GM23338 (cell line): ENCODE measurements around the gene FBXW11. TPM values are rescaled to one million over a fixed set of nuclear protein-coding genes. Genes with fewer than 3 reads are reported as not detected.

ENCODE experiments used
- ATAC-seq: fragments of 200-7000 bp; cut with Tn5 transposase; 3 replicates; pipeline ENCODE4 v1.9.1; 2020
- DNase-seq: peaks from one replicate; pipeline ENCODE4 v3.0.0-alpha.2; 2015; ENCODE audit warnings: low spot score
- H2AFZ ChIP-seq: fragments of 200-600 bp; sonication (generic); 2 replicates; pipeline ENCODE4 v1.8.0; 2016; ENCODE audit warnings: antibody characterized with exemption, mild to moderate bottlenecking, moderate library complexity
- H3F3A ChIP-seq: fragments of 200-600 bp; sonication (generic); replicated peaks from 2 replicates; pipeline ENCODE4 v1.8.0; 2017; ENCODE audit warnings: antibody characterized with exemption, mixed run types, low read depth
- H3K27ac ChIP-seq: fragments of 200-600 bp; sonication (generic); 2 replicates; pipeline ENCODE4 v1.6.1; 2016; ENCODE audit warnings: low read depth
- H3K27me3 ChIP-seq: fragments of 200-600 bp; sonication (generic); 2 replicates; pipeline ENCODE4 v1.8.0; 2016; ENCODE audit warnings: mild to moderate bottlenecking, mixed run types, moderate library complexity; ENCODE audit not compliant: insufficient read depth
- H3K36me3 ChIP-seq: fragments of 200-600 bp; sonication (generic); 2 replicates; pipeline ENCODE4 v1.8.0; 2016; ENCODE audit warnings: mild to moderate bottlenecking; ENCODE audit not compliant: insufficient read depth
- H3K4me1 ChIP-seq: fragments of 200-600 bp; sonication (generic); 2 replicates; pipeline ENCODE4 v1.8.0; 2016; ENCODE audit warnings: mild to moderate bottlenecking, moderate library complexity; ENCODE audit not compliant: insufficient read depth
- H3K4me2 ChIP-seq: fragments of 200-600 bp; sonication (generic); 2 replicates; pipeline ENCODE4 v1.7.1; 2017; ENCODE audit warnings: mixed run types
- H3K4me3 ChIP-seq: fragments of 200-600 bp; sonication (generic); 2 replicates; pipeline ENCODE4 v1.6.1; 2016; ENCODE audit warnings: mixed run types
- H3K79me2 ChIP-seq: fragments of 200-600 bp; sonication (generic); replicated peaks from 2 replicates; pipeline ENCODE4 v1.8.0; 2017; ENCODE audit warnings: mild to moderate bottlenecking; ENCODE audit not compliant: insufficient read depth
- H3K9me2 ChIP-seq: fragments of 200-600 bp; sonication (generic); 2 replicates; pipeline ENCODE4 v1.8.0; 2017; ENCODE audit not compliant: insufficient read depth
- H4K20me1 ChIP-seq: fragments of 200-600 bp; sonication (generic); replicated peaks from 2 replicates; pipeline ENCODE4 v1.8.0; 2017; ENCODE audit warnings: mild to moderate bottlenecking; ENCODE audit not compliant: insufficient read depth
- H3K27ac Mint-ChIP-seq: 2 replicates; pipeline ENCODE4 v1.8.0; 2020; ENCODE audit warnings: inconsistent platforms, mild to moderate bottlenecking, moderate library complexity, mixed read lengths
- H3K27me3 Mint-ChIP-seq: 3 replicates; pipeline ENCODE4 v1.8.0; 2022; ENCODE audit warnings: low read depth, mild to moderate bottlenecking, moderate library complexity, mixed read lengths, inconsistent platforms; ENCODE audit not compliant: insufficient read depth, poor library complexity
- H3K36me3 Mint-ChIP-seq: 3 replicates; pipeline ENCODE4 v1.8.0; 2021; ENCODE audit warnings: low read depth, mild to moderate bottlenecking, inconsistent platforms, moderate library complexity, mixed read lengths
- H3K4me1 Mint-ChIP-seq: 3 replicates; pipeline ENCODE4 v1.8.0; 2020; ENCODE audit warnings: mild to moderate bottlenecking, inconsistent platforms, mixed read lengths
- H3K4me3 Mint-ChIP-seq: 3 replicates; pipeline ENCODE4 v1.8.0; 2021; ENCODE audit warnings: moderate library complexity, mild to moderate bottlenecking, inconsistent platforms, mixed read lengths
- H3K9me3 Mint-ChIP-seq: 3 replicates; pipeline ENCODE4 v1.8.0; 2020; ENCODE audit warnings: moderate library complexity, mild to moderate bottlenecking, inconsistent platforms, mixed read lengths
- CTCF ChIP-seq, 2 experiments: fragments of 200-600 bp in 1 of 2; sonication (generic) in 1 of 2; conservative IDR thresholded peaks; 2 replicates each; pipeline versions ENCODE4 v1.5.1 to v1.6.1; 2016 to 2017; ENCODE audit warnings: antibody characterized with exemption in 2 of 2, low read depth in 2 of 2, mild to moderate bottlenecking in 2 of 2, moderate library complexity in 1 of 2
- EZH2 ChIP-seq: fragments of 200-600 bp; sonication (generic); IDR thresholded peaks from one replicate; pipeline ENCODE4 v1.8.0; 2017; ENCODE audit warnings: antibody characterized with exemption, mild to moderate bottlenecking, low read depth; ENCODE audit not compliant: unreplicated experiment
- EZH2phosphoT487 ChIP-seq: fragments of 200-600 bp; sonication (generic); IDR thresholded peaks from one replicate; pipeline ENCODE4 v1.8.1; 2018; ENCODE audit warnings: antibody characterized with exemption; ENCODE audit not compliant: unreplicated experiment
- JUNB ChIP-seq: IDR thresholded peaks from one replicate; pipeline ENCODE4 v1.6.1; 2016; ENCODE audit warnings: antibody characterized with exemption; ENCODE audit not compliant: unreplicated experiment
- POLR2AphosphoS5 ChIP-seq: IDR thresholded peaks from 2 replicates; pipeline ENCODE4 v1.6.1; 2016; ENCODE audit warnings: antibody characterized with exemption, low read depth
- REST ChIP-seq: IDR thresholded peaks from one replicate; pipeline ENCODE4 v1.6.1; 2018; ENCODE audit warnings: antibody characterized with exemption; ENCODE audit not compliant: unreplicated experiment
- ZNF462 ChIP-seq: fragments of 250-450 bp; sonication (Bioruptor Pico); IDR thresholded peaks from 2 replicates; pipeline ENCODE4 v1.5.0; 2020; ENCODE audit warnings: mild to moderate bottlenecking, moderate library complexity
- polyA plus RNA-seq: library from polyadenylated mRNA; unstranded; fragments of >200 nt; fragmentation: Nextera tagmentation; extraction: Ambion mirVana; gene quantifications from 2 replicates; pipeline ENCODE4 v1.2.1, GENCODE V29; 2016
- total RNA-seq: library from RNA; depleted of rRNA; stranded (reverse); fragments of >200 nt; shearing (Covaris generic); gene quantifications from 2 replicates; pipeline ENCODE4 v1.2.3, GENCODE V29; 2014

FBXW11 gene
- total and polyA plus RNA-seq, 2 experiments from 2014 or later = 45.0 to 88.0 TPM

- peaks cover 27% of the 10 kb centered on the region for H3K4me1 Mint-ChIP-seq
- no peaks in the 10 kb centered on the region for H3K36me3 ChIP-seq
- peaks cover 3% of the 10 kb centered on the region for H3K27me3 Mint-ChIP-seq
- no peaks in the 10 kb centered on the region for H3K27me3 ChIP-seq
- no peak overlapping the region for H2AFZ ChIP-seq
- no peak overlapping the region for H3K27ac Mint-ChIP-seq
- DNase-seq (peak; percentile 84), ATAC-seq (peak; percentile 77)
- H3K27ac ChIP-seq = no peak overlapping the region; the same call in 1 of the 2 replicates
- H3K36me3 Mint-ChIP-seq = peaks cover 4% of the 10 kb centered on the region; the same call in 1 of the 3 replicates
- H3K4me3 ChIP-seq = no peak overlapping the region
- H3K9me3 Mint-ChIP-seq = no peaks in the 10 kb centered on the region
- TF ChIP-seq JUNB (no peak), ZNF462 (CRISPR knock-in tag) (no peak), EZH2 (no peak), EZH2phosphoT487 (no peak), REST (no peak), POLR2AphosphoS5 (no peak), CTCF (conservative IDR thresholded peaks at IDR 0.05; ENCODE audit: low read depth in 2 of 2) (peak; percentile 79 to 96)
- H3K4me2 ChIP-seq = no peak overlapping the region
- no peaks in the 10 kb centered on the region for H3K9me2 ChIP-seq
- peaks cover 24% of the 10 kb centered on the region for H3K4me1 ChIP-seq
- H3K79me2 ChIP-seq = peaks cover 90% of the 10 kb centered on the region
- H3F3A ChIP-seq = peaks cover 5% of the 10 kb centered on the region; the same call in 1 of the 2 replicates
- no peak overlapping the region for H3K4me3 Mint-ChIP-seq
- peaks cover 51% of the 10 kb centered on the region for H4K20me1 ChIP-seq
Observed at GRCh38 chr5:171907725-171908343, 98.6 kb downstream of the FBXW11 start.
